GM12801 (cell line): ENCODE results near the gene LAD1.

ENCODE experiments used
- TF ChIP-seq, protein P1 (sequence below): IDR thresholded peaks from one replicate; pipeline ENCODE4 v1.5.1; 2011; ENCODE audit warnings: control low read depth; ENCODE audit not compliant: insufficient read length; ENCODE audit errors: extremely low read depth

LAD1 gene, protein sequence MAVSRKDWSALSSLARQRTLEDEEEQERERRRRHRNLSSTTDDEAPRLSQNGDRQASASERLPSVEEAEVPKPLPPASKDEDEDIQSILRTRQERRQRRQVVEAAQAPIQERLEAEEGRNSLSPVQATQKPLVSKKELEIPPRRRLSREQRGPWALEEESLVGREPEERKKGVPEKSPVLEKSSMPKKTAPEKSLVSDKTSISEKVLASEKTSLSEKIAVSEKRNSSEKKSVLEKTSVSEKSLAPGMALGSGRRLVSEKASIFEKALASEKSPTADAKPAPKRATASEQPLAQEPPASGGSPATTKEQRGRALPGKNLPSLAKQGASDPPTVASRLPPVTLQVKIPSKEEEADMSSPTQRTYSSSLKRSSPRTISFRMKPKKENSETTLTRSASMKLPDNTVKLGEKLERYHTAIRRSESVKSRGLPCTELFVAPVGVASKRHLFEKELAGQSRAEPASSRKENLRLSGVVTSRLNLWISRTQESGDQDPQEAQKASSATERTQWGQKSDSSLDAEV

DNA sequence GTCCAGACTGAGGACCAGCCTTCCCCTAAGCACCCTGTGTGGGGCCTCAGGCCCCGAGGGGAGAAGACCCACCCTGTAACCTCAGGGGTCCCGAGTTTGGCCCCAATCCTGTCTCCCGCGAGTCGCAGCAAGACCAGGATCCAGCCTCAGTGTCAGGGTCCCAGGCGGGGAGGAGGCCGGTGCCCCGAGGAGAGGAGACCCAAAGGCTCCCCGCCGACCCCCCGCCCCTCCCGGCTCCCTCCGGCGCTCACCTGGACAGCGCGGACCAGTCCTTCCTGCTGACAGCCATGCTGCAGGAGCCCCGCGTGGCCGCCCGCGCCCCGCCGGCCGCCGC is at the start of gene LAD1:
Gene LAD1 (minus strand): TSS at position 307 of the 334 bp plus-strand sequence. CDS start 18 bp downstream, at position 289.
- TF ChIP-seq, protein P1, sequence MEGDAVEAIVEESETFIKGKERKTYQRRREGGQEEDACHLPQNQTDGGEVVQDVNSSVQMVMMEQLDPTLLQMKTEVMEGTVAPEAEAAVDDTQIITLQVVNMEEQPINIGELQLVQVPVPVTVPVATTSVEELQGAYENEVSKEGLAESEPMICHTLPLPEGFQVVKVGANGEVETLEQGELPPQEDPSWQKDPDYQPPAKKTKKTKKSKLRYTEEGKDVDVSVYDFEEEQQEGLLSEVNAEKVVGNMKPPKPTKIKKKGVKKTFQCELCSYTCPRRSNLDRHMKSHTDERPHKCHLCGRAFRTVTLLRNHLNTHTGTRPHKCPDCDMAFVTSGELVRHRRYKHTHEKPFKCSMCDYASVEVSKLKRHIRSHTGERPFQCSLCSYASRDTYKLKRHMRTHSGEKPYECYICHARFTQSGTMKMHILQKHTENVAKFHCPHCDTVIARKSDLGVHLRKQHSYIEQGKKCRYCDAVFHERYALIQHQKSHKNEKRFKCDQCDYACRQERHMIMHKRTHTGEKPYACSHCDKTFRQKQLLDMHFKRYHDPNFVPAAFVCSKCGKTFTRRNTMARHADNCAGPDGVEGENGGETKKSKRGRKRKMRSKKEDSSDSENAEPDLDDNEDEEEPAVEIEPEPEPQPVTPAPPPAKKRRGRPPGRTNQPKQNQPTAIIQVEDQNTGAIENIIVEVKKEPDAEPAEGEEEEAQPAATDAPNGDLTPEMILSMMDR, result no peak

DNA sequence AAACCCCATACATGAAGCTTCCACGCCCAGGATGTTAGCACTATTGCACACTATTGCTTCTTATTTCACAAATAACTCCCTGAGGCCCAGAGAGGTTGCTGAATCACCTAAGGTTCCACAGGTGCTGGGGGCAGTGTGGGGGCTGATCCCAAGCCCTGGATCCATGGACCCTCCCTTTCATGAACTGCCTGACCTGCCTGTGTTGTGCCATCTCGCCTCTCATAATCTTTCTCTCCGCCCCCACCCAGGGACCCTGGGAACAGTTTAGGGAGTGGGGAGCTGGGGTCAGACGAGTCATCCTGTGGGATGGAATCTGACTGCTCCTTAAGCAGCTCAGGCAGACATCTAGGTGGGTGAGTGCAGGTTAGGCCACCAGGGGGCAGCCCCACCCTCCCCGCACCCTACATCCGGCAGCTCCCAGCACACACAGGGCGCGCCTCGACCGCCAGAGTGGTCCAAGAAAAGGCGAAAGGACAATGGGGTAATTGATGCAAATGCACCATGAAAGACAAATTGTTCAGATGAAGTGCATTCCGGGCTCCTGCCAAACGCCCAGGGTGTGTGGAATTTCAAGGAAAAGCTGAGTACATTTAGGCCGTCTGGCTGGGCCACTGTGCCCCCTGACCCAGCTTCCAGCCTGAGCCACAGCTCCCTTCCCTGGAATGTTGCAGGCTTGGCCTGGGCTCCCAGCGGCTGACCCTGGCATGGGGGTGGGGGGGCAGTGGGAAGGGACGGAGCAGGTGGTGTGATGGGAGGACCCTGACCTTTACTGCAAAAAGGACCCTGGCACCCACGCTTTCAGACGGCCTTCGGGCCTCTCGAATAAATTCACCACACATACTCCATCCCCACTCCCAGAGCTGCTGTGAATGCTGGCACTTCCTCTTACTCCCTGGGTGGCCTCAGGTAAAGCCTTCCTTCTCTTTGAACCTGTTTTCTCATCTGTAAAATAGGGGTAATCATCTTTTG is 49.1 kb upstream of the LAD1 start:
- TF ChIP-seq, protein P1, result no peak

DNA sequence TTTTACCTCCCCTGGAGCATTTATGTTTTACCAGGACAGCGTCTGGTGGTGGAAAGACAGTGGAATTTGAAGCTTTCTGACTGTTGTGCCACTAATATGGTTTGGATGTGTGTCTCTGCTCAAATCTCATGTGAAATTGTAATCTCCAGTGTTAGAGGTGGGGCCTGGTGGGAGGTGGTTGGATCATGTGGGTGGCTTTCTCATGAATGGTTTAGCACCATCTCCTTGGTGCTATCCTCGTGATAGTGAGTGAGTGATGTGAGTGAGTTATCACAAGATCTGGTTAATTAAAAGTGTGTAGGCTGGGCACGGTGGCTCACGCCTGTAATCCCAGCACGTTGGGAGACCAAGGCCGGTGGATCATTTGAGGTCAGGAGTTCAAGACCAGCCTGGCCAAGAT is 46.2 kb upstream of the LAD1 start:
- TF ChIP-seq, protein P1, result no peak

DNA sequence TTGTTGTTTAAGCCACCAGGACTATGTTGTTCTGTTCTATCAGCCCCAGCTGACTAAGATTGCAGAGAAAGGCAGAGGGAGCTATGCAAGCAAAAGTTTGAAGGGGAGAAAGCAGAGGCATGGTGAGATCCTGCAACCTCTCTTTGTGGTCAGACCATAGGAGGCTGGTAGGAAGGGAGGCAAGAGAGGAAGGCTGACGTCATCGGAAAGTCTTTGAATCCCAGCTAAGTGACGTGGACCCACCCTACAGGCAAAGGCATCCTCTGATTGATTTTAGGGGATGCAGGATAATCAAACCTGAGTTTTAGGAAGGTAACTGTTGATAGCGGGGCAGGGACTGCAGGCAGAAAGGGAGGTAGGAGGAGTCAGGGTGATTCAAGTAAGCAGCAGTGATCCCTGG is 45.7 kb upstream of the LAD1 start:
- TF ChIP-seq, protein P1, result no peak

DNA sequence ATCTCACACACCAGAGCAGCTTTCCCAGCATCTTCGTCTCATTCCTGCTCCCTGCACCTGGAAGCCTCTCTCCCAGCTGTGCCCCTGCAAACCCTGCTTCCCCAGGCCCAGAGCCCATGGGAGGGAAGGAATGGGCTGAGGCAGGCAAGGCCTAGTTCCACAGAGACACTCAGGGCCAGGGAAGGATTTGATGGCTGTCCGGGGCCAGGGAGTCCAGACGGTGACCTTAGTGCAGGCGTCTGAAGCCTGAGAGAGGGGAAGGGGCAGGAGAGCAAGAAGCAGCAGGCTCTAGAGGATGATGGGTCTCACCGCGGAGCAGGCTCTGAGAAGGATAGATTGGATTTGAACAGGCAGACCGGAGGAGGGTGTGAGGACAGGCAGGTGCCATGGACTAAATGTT is 44.6 kb upstream of the LAD1 start:
- TF ChIP-seq, protein P1, result no peak

DNA sequence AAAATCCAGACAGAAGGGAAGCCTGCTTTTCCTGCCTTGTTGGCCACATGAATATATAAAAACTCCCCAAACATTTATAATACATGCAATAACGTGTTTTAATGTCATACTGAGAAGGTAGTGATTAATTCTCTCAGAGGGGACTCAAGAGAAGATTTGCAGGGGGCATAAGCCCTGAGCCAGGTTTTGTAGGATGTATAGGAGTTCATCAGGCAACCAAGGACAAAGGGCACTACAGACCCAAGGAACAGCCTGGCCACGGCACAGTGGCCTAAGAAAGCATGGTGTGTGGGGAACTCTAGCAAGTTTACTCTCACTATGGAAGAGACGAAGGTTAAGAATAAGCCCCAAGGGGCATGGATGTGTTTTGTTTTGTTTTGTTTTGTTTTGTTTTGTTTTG is 37.8 kb upstream of the LAD1 start:
- TF ChIP-seq, protein P1, result no peak

DNA sequence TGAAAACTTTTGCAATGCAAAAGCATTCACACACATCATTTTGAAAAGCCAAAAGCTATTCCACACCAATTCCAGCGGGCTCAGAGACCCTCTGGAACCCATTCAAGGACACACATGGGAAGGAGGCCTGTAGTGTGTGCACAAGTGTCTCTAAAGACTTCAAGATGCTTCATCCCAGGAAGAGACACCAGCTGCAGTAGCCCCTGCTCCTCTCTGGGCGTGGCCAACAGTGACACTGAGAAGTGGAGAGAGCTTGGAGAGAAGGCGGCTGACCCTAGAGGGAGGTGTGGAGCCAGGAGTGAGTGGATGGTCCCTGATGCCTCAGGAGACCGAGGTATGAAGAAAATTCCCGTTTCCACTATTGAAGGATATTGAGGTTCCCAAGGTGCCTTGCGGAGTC is 37.3 kb upstream of the LAD1 start:
- TF ChIP-seq, protein P1, result no peak
